HG03175 (cell line): ENCODE results near the gene SPACA1.
A peak's percentile ranks its signal among the peaks of the same experiment; 100 is the strongest.
"Not testable (repeated sequence)": the region's sequence is repeated elsewhere in the genome, so short reads cannot be mapped to it uniquely, and the experiment has no call there.

Experiments
- ATAC-seq: cut with Tn5 transposase; IDR thresholded peaks from one replicate; pipeline ENCODE4 v1.9.1; 2021; ENCODE audit warnings: mild to moderate bottlenecking, moderate library complexity; ENCODE audit not compliant: unreplicated experiment

Gene SPACA1, protein sequence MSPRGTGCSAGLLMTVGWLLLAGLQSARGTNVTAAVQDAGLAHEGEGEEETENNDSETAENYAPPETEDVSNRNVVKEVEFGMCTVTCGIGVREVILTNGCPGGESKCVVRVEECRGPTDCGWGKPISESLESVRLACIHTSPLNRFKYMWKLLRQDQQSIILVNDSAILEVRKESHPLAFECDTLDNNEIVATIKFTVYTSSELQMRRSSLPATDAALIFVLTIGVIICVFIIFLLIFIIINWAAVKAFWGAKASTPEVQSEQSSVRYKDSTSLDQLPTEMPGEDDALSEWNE

DNA sequence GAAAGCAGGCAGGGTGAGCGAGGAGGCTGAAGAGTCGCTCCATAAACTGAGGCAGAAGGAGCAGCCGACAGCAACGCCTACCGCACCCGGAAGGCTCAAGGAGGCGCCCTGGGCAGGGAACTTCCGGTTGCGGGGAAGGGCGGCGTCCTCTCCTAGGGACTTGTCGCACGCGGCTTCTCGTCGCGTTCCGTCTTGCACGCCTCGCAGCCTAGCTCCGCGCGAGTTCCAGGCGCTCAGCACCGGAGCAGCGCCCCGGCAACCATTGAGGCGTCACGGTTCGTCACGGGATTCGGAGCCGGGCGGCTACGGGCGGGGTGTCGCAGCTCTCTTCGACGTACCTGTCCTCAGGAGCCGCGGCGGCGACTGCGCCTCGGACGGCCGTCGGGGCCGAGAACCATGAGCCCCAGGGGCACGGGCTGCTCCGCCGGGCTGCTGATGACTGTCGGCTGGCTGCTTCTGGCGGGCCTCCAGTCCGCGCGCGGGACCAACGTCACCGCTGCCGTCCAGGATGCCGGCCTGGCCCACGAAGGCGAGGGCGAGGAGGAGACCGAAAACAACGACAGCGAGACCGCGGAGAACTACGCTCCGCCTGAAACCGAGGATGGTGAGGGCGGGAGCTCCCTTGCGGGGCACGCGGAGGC lies at the start of gene SPACA1:
Gene SPACA1, plus strand, starts transcription at position 332 of the 641 bp plus-strand sequence. Its CDS starts 65 bp downstream, at position 397.
- ATAC-seq = no peak

DNA sequence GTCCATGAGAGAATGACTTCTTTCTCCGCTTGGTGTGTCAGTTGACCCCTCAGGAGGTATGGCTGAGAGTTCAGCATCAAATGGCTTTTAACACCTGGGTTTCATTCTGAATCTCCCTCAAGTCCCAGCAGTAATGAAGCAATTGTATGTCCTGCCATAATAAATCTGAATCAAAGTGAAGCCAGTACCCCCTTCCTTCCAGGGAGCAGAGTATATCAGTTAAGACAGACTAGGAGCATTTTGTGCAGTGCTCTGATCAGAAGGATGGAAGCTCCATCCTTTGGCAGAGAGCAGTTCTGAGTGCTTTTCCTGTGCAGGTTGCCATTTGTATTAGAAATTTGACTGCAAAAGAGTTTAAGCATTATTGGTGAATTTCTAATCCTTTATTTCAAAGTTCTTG lies 46.9 kb upstream of the SPACA1 start:
- no peak for ATAC-seq

DNA sequence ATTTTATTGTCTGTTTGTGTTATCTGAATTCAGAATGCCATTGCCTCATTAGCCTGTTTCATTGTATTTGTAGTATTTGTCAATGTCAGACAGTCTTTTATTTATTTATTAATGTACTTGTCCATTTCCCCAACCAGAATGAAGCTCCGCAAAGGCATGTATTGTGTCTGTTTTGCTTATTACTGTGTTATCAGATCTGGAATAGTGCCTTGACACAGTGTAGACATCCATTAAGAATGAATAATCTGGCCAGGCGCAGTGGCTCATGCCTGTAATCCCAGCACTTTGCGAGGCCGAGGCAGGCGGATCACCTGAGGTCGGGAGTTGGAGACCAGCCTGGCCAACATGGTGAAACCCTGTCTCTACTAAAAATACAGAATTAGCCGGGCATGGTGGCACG lies 46.4 kb upstream of the SPACA1 start:
- not testable (repeated sequence) for ATAC-seq

DNA sequence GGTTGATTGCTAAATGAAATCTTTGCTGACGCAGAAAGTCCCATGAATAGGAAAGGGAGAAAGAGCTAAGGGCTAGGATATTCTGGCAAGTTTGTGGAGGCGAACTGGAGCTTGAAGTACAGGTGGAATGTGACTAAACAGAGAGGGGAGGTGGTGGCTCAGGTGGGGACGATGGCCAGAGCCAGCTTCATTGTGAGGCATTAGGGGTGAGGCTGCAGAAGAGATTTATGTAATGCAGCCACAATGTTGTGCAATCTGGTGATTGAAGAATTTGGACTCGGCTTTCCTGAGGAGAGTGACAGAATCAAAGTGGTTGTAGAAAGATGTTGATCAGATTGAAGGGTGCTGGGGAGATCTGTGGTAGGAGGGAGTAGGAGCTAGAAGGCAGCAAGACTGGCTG lies 42.9 kb upstream of the SPACA1 start:
- no peak for ATAC-seq

DNA sequence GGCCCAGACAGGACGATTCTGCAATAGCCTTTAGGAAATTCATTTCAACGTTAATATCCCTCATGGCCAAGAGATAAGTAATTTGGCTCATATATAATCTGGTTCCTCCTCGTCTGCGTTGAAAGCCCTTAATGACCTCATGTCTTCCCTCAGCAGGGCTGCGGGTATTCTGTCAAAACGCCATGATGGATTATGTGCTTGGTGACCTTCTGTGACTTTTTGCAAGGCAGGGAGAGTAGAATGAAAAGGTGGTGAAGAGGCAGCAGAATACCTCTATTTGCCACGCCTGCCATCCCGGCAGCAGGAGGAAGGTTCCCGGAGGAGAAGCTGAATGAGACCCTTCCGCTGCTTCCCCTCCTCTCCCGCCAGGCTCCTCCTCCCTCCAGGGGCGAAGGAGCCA lies 41.1 kb upstream of the SPACA1 start:
- ATAC-seq = no peak

DNA sequence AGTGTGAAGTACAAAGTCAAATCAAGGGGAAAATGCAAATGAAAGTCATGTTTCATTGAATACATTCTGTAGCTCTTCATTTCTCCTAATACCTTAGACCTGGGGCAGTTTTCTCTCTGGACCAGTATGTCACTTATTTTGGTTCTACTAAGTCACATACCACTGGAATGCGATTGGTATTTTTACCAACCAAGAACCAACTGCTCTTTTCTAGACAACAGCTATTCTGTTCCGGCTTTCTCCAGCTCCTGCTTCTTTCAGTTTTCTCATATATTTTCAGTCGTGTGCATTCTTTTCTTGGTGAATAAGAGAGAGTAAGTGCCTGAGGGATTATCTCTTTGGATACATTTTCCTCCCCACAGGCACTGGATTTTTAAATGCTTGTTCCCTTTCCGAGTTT lies 39.2 kb upstream of the SPACA1 start:
- ATAC-seq = no peak

DNA sequence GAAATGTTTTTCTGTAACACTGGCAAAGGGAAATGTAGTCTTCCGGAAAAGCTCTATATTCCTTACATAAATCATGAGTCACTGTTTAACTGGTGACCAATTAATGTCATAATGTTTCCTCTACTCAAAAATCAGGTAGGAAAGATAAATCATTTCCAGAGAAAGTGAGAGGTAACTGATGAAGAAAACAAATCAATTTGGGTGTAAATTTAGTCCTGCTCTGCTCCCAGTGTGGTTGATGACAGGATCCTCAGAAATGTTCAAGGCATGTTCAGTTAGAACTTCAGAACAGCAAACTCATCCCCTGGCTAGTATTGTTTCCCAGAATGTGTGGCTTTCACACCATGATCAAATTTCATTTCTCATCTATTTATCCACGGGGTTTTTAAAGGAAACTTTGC lies 38.8 kb upstream of the SPACA1 start:
- no peak for ATAC-seq

DNA sequence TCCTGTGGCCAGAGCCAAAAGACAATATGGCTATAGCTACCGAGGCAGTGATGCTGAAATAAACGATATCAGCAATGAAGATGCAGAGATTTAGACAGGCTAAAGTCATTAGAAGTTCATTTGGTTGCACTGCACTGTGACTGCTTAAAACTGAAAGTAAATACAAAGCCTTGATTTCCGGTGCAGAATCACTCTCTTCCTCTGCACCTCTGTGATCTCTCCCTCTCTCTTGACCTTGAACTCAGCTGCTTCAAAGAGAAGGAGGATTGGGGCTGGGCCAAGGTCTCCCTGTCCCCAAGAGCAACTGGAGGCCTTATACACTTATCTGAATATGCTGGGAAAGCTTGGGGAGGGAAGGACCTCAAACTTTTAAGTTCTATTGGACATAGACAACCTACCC lies 34.6 kb upstream of the SPACA1 start:
- peak; percentile 74 for ATAC-seq

DNA sequence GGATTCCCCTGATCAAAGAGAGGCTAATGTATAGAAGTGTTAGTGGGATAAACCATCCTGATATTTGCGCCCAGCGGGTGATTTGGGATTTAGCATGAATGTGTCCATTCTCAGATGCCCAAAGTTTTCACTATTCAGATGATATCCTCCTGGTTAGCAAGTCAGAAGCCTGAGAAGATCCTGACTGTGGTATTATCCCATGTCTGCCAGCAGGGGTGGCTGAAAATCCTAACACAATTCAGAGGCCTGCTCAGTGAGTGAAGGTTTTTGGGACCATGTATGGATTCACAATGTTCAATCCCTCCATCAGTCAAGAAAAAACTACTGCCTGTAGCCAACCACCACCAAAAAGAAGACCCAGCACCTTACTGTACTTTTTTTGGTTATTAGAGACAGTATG lies 34.1 kb upstream of the SPACA1 start:
- no peak for ATAC-seq

DNA sequence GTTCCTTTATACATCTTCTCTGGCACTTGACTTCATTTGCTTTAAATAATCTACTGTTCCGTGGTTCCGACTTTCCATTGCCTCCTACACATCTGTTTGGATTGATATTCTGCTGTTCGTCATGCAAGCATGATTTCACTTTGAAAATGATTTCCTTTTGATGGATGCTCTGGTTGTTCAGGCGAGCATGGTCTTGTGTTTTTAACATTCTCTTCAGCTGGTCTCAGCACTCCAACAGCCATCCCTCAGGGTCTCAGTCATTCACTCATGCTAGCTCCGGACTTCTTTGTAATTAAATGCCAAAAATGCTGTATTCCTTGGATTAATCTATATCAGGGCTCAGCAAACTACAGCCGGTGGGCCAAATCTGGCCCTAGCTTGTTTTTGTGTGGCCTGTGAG lies 27.2 kb upstream of the SPACA1 start:
- ATAC-seq = no peak

DNA sequence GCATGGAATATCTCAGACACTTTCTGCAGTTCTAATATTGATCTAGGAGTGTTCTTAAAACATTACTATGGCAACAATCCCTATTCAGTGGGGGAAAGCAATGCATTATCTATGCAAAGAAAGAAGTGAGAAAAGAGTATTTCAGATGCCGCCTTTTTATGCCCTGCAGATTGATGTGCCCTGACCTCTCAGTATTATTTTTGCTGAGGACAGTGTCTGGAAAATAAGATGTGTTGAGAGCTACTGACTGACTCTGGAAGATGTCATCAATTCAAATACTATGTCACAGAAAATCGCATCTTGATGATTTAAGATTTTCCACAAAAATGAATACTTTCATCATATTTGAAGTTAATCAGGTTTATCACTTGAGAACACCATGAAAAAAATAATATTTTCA lies 22.9 kb upstream of the SPACA1 start:
- ATAC-seq = no peak

DNA sequence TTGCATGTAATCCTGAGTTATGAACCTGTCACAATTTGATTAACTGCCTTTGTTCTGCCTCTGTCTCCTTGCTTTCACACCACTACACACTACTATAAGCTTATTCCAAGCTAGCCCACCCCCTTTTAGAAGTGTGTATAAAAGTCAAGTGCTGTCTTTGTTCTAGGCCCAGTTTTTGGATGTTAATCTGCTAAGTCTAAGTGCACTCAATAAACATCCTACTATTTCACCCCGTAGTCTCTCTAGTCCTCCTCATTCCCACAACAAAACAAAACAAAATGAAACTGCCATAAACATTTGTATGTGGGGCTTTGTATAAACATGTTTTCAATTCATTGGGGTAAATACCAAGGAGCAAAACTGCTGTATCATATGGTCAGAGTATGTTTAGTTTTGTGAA lies 16.1 kb upstream of the SPACA1 start:
- ATAC-seq = no peak

DNA sequence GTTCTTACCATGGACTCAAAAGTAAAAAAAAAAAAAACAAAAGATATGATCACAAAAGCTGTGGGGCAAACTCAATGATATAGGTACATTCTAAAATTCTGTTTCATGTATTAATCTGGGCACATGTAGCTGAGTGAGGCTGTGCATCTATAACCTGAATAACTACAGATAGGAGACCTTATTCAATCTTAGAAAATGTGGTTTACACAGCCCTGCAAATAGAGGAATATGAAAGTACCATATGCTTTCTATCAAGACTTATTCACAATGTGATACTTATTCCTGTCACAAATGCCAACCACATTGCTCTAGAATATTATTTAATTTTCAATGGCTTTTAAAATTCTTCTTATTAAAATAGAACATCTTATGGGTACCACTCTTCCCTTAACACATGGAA lies 3.1 kb upstream of the SPACA1 start:
- ATAC-seq = no peak

DNA sequence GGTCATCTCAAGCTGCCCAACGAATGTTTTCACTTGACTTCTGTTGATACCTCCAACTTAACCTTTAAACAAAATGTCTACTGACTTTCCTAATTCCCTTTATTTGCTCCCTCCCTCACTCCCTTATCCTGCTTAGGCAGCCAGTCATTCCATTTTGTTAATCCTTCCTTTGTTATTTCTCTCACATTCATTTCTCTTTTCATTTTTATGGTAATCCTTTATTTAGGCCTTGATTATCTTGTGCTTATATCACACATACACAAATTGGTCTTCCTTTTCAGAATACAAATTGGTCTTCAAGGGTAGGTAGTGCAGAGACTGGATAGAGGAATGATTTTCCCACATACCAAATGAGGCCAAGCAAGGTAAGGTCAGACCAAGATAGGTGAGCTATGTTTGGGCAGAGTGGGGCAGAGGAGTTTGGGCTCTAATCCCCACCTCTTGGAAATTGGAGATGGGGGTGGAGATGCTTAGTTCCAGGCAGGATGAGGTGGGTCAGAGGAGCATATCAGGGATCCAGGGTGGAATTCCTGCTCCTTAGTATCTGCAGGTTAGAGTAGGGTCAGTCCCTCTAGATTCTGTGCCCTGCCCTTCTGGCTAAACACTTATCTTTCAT lies 2.0 kb upstream of the SPACA1 start:
- ATAC-seq = no peak

DNA sequence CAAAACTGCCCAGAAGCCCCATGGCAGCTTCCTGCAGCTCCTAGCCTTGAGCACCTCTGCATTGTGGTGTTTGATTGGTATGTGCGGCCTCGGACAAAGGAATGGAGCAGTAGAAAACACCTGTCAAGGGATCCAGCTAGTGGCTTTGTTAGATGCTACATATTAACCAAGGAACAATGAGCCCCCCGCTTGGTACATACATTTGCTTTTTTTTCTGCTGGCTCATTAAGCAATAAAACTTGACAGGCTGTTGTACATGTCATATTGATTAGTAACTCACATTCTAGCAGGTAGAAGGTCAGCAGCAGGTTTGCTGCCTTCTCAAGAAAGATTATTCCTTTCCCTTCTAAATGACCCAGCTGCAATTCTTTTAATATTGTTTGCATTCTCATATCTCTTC lies 937 bp downstream of the SPACA1 start:
- no peak for ATAC-seq

DNA sequence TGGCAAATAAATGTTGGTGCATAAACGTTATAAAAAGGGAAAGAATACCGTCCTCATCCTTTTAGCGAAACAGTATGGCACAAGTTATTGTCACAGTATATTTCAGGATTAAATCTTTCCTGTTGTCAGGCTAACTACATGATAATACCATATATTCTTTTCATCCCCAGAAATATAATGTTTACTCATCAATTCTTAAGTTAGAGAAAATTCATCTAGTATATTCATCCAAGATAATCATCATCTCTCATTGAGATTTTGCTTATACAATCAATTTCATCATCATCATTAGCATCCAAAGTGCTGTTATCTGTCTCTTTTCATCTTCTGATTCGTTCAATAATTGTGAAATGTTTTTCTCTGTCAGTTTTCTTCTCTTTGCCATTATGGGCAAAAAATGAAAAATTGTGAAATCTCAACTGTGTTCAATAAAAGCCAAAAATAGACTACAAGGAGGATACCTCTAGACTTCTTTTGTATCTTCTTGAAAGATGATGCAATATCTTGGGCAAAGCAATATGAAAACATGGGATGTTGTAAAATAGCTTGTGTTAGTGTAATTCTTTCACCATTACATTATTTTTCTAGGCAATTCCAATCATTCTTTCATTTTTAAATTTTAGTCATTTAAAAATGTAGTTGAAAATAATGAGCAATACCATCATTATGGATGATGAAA lies 2.6 kb downstream of the SPACA1 start:
- no peak for ATAC-seq

DNA sequence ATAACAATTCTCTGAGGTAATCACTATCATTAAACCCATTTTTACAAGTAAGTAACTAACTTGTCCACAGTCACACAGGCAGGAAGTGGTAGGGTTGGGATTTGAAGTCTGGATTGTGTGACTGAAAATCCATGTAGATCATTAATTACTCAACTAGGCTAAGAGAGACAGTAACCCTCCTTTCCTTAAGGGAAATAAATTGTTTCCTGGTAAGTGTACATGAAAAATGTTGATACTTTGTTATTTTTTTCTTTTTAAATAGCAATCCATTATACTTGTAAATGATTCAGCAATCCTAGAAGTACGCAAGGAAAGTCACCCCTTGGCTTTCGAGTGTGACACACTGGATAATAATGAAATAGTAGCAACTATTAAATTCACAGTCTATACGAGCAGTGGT lies 11.6 kb downstream of the SPACA1 start:
- no peak for ATAC-seq

DNA sequence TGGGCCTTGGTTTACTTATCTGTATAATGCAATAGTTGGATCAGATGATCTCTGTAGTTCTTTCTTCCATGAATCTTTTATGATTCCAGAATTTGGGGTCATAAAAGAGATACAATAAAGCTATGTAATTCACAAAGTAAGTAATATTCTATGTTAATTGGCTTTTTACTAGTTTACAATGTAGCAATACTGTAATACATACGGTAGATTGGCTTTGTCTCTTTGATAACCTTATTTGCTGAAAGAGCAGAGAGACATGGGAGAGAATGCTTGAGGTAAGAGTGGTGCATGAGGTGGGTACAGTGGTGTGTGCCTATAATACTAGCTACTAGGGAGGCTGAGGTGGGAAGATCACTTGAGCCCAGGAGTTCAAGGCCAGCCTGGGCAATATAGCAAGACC lies 14.7 kb downstream of the SPACA1 start:
- ATAC-seq = no peak

DNA sequence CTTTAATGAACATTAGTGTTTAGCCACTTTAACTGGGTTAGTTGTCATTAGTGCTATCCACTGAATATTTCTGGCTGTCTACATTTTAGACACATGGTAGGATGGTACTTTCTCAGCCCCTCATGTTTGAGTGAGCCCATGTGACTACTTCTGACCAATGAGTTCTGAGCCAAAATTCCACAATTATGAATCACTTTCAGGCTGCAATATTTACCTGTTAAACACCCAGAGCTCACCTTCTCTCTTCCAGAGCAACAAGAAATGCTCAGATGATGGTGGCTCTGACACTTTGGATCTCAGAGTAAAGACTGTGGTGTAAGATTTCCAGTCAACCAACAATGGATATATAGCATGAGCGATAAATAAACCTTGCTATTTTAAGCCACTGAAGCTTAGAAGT lies 24.8 kb downstream of the SPACA1 start:
- ATAC-seq = no peak

DNA sequence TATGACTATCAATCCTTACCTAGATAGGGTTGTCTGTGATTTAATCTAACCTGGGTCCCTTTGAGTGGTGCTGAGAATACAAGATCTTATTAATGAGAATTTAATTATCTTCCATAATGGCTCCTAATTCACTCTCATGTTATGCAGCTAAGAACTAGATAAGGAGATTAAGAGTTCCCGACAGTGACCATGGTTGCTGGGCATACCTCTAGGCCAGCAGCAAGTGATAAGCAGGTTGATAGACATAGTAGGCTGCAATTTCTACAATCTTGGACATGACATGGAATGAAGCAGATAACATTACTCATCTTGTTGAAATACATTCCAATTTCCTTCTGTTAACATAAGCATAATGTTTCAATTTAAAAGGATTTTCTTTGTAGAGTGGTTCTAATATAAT lies 27.1 kb downstream of the SPACA1 start:
- ATAC-seq = no peak

DNA sequence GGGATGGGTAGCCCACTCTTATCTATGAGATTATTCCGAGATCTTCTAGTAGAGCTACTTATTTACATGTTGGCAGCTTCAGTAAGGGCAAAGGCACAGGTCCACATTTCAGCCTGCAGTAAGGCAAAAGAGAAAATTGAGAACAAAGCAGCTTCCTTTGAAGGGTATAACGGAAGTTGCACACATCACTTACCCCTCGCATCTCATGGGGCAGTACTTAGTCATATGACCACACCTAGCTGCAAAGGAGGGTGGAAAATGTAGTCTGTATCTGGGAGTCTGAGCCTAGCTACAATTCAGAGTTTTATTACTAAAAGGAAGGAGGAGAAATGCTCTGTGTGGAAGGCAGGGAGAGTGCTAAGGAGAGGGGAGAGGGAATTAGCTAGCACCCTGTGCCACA lies 29.7 kb downstream of the SPACA1 start:
- ATAC-seq = no peak

DNA sequence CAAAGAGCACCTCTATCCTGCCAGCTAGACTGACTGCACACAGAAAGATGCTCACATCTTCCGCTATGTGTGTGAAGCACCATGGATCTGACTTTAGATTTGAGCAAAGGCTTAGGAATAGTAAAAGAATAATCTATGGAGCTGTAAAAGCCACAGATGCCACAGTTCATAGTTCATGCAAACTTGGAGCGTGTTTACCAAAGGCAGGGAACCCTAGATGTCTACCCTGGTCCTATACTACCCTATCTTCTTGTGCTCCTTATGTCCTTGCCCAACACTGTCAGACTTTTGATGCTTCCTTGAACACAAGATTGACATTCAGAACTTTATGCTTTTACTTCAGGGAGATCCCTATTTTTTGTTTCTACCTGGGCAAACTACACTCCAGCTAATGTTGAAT lies 39.2 kb downstream of the SPACA1 start:
- ATAC-seq = no peak
